ENCODE measurements around the gene TNFRSF19. TPM values are rescaled to one million over a fixed set of nuclear protein-coding genes. Genes with fewer than 3 reads are reported as not detected.
"Not testable (repeated sequence)": the region's sequence is repeated elsewhere in the genome, so short reads cannot be mapped to it uniquely, and the experiment has no call there.

TNFRSF19 gene
- total RNA-seq, 1 donor from 2014 or later = 0.85 TPM

DNA sequence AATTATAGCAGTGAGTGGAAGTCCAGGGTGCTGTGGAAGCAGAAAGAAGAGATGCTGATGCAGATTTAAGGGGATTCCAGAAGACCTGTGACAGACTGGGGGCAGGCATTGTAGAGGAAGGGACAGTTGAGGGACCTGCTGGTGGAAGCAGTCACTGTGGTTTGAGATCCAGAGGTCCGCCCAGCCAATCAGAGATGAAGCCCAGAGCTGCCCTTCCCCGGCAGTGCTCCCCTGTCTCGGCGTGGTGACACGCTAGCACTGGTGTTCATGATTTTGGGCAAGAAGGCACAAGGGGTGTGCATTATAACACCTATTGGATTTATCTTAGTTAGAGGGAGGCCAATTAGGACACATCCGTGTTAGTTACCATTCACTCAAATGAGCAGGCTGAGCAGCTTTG, 16.1 kb downstream of the TNFRSF19 start:
- Histone ChIP-seq H3K36me3 (no peaks in the 10 kb centered on the region), H3K4me1 (no peaks in the 10 kb centered on the region), H3K9me3 (no peaks in the 10 kb centered on the region), H3K4me3 (no peak overlapping the region), H3K27me3 (no peaks in the 10 kb centered on the region), H3K27ac (no peak overlapping the region)
- intact Hi-C loops (cut with DNase I) = no loop called here
- no peak for TF ChIP-seq CTCF (IDR thresholded peaks at IDR 0.05)
- no peak for DNase-seq (ENCODE audit: low spot score in 2 of 2)

DNA sequence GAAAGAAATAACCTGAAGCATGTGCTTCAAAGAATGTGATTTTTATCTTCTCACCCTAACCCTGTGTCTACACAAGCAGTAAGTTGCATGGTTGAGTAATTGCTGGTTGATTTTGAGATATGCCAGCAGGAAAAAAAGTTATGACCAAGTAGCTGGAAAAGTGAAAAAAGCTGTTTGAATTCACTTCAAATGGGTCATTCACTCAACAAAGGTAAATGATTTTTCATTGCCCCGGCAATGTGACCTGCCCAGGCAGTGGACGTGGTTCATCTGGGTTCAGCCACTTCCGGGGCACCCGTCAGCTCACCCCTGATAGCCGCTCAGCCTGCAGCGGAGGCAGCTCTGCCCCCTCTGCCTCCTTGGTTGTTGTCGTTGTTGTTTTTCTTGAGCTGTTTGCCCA, 18.5 kb downstream of the TNFRSF19 start:
- Histone ChIP-seq H3K4me3 (no peak overlapping the region), H3K36me3 (no peaks in the 10 kb centered on the region), H3K27me3 (no peaks in the 10 kb centered on the region), H3K9me3 (no peaks in the 10 kb centered on the region), H3K27ac (no peak overlapping the region), H3K4me1 (no peaks in the 10 kb centered on the region)
- no peak for TF ChIP-seq CTCF (IDR thresholded peaks at IDR 0.05)
- intact Hi-C loops (cut with DNase I) = no loop called here
- DNase-seq (ENCODE audit: low spot score in 2 of 2) = no peak

DNA sequence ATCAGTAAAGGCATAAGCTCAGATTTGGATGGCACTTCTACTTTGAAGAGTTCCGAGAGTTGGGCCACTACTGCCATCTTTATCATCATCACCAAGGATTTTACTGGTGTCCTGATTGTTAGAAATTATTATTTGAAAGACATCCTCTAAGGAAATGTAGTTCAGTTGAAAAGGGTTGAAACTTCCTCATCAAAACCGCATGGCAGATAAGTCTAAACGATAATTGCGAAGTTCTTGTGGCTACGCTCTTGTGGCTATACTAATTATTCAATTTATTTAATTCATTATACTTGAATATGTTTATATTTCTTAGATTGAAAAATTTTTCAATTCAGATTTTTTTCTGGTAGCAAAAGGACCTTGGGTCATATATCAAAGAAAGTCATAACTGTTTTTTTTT, 22.4 kb downstream of the TNFRSF19 start:
- no peak overlapping the region for H3K27ac ChIP-seq
- DNase-seq (ENCODE audit: low spot score in 2 of 2) = no peak
- intact Hi-C loops (cut with DNase I) = no loop called here
- TF ChIP-seq CTCF (IDR thresholded peaks at IDR 0.05) = no peak
- no peak overlapping the region for H3K4me3 ChIP-seq
- no peaks in the 10 kb centered on the region for H3K27me3 ChIP-seq
- H3K9me3 ChIP-seq = no peaks in the 10 kb centered on the region
- no peaks in the 10 kb centered on the region for H3K36me3 ChIP-seq
- H3K4me1 ChIP-seq = no peaks in the 10 kb centered on the region

- TF ChIP-seq CTCF (IDR thresholded peaks at IDR 0.05) = no peak
- no peaks in the 10 kb centered on the region for H3K4me1 ChIP-seq
- intact Hi-C loops (cut with DNase I) = no loop called here
Measured at GRCh38 chr13:23593148-23593547, 22.9 kb downstream of the TNFRSF19 start.

GRCh38 chr13:23594290-23594689, 24.1 kb downstream of the TNFRSF19 start:
- intact Hi-C loops (cut with DNase I); H3K27ac ChIP-seq; H3K4me3 ChIP-seq; H3K4me1 ChIP-seq; H3K9me3 ChIP-seq; DNase-seq (ENCODE audit: low spot score in 2 of 2); H3K36me3 ChIP-seq; H3K27me3 ChIP-seq: not testable (repeated sequence)

More at GRCh38 chr13:23593148-23593547, 22.9 kb downstream of the TNFRSF19 start:
- Histone ChIP-seq H3K4me3 (no peak overlapping the region), H3K27ac (no peak overlapping the region), H3K27me3 (no peaks in the 10 kb centered on the region), H3K36me3 (no peaks in the 10 kb centered on the region), H3K9me3 (no peaks in the 10 kb centered on the region)
- no peak for DNase-seq (ENCODE audit: low spot score in 2 of 2)

DNA sequence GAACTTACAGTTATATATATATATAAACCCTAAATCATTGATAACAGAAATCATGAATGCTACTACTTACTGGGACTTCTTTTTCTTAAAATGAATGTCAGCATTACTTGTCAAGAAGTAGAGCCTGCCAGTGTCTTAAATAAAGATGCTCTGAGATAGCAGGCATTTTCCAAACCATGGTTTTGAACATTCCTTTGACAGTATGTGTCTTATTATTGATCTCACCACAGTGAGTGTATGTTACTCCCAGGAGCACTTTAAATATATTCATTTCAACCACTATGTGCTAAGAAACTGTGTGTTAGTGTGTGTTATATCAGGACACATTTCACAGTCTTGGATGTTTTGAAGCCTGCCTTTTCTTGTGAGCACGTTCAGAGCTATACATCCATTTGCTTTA, 28.2 kb downstream of the TNFRSF19 start:
- intact Hi-C loops (cut with DNase I) = no loop called here
- H3K4me1 ChIP-seq = no peaks in the 10 kb centered on the region
- no peaks in the 10 kb centered on the region for H3K27me3 ChIP-seq
- no peaks in the 10 kb centered on the region for H3K36me3 ChIP-seq
- TF ChIP-seq CTCF (IDR thresholded peaks at IDR 0.05) = no peak
- H3K4me3 ChIP-seq = no peak overlapping the region
- DNase-seq (ENCODE audit: low spot score in 2 of 2) = no peak
- no peaks in the 10 kb centered on the region for H3K9me3 ChIP-seq
- no peak overlapping the region for H3K27ac ChIP-seq
